HCT116 (cell line): Measurements from ENCODE around the gene KIF25. TPM values are rescaled to one million over a fixed set of nuclear protein-coding genes. Genes with fewer than 3 reads are reported as not detected.

Experiments
- ATAC-seq: fragments of 200-7000 bp; cut with Tn5 transposase; 2 replicates; pipeline ENCODE4 v1.9.1; 2020; ENCODE audit warnings: mild to moderate bottlenecking, moderate library complexity
- BruUV-seq: library from RNA; stranded (reverse); fragments of 400-500 nt; replicated peaks from 2 replicates; lab custom pipeline; 2021; lab: Mats Ljungman, UMichigan
- CTCF ChIA-PET: fragments of 300-600 bp; sonication (Branson Sonifier 250); formaldehyde crosslinking; loops from one replicate; lab custom pipeline; 2021; ENCODE audit warnings: antibody characterized with exemption; lab: Charles Lee
- POLR2A ChIA-PET: fragments of 300-600, 350-600 bp; sonication (Branson Sonifier 250); formaldehyde crosslinking; loops from one replicate; lab custom pipeline; 2021; ENCODE audit warnings: antibody characterized with exemption; lab: Charles Lee
- RAD21 ChIA-PET, 2 experiments: fragments of 300-600 bp; sonication (Branson Sonifier 250); formaldehyde crosslinking; loops; one replicate each; lab custom pipeline; 2023; ENCODE audit warnings: low total read pairs in 2 of 2; ENCODE audit not compliant: uncharacterized antibody in 2 of 2, unreplicated experiment in 2 of 2, low non-redundant PET in 1 of 2; lab: Charles Lee
- DNase-seq: peaks from one replicate; pipeline ENCODE4 v3.0.0-alpha.2; 2010; ENCODE audit warnings: low read depth, low spot score
- H2AFZ ChIP-seq: fragments of 200-600 bp; shearing (Covaris generic), sonication (generic); 2 replicates; pipeline ENCODE4 v1.6.1; 2017; ENCODE audit warnings: low read depth, mixed run types, mixed read lengths, antibody characterized with exemption, low read length; ENCODE audit not compliant: poor library complexity, severe bottlenecking
- H3K27ac ChIP-seq: 2 replicates; pipeline ENCODE4 v1.5.1; 2012; ENCODE audit warnings: low read depth, low read length
- H3K27me3 ChIP-seq: fragments of 200-600 bp; sonication (generic); 2 replicates; pipeline ENCODE4 v1.6.1; 2016; ENCODE audit warnings: mixed run types, low read length, mixed read lengths; ENCODE audit not compliant: insufficient read depth
- H3K36me3 ChIP-seq, 2 experiments: fragments of 200-500 bp in 1 of 2; fragments of 200-600 bp in 1 of 2; sonication (Bioruptor generic) in 1 of 2; sonication (generic) in 1 of 2; 2 replicates each; pipeline versions ENCODE4 v1.5.1 to v1.6.1; 2014 to 2016; ENCODE audit warnings: low read length in 2 of 2, inconsistent platforms in 1 of 2, mixed read lengths in 1 of 2, mixed run types in 1 of 2; ENCODE audit not compliant: insufficient read depth in 2 of 2, control insufficient read depth in 1 of 2
- H3K4me1 ChIP-seq, 2 experiments: fragments of 200-600 bp in 1 of 2; sonication (generic) in 1 of 2; 2 replicates each; pipeline versions ENCODE4 v1.5.1 to v1.6.1; 2012 to 2017; ENCODE audit warnings: low read length in 2 of 2, inconsistent platforms in 1 of 2, mild to moderate bottlenecking in 1 of 2, mixed read lengths in 1 of 2, mixed run types in 1 of 2, moderate library complexity in 1 of 2; ENCODE audit not compliant: insufficient read depth in 2 of 2, control insufficient read depth in 1 of 2
- H3K4me2 ChIP-seq: fragments of 200-600 bp; sonication (generic); 2 replicates; pipeline ENCODE4 v1.6.1; 2017; ENCODE audit warnings: mixed run types, low read length, mixed read lengths
- H3K4me3 ChIP-seq, 2 experiments: fragments of 200-600 bp in 1 of 2; sonication (generic) in 1 of 2; replicated peaks in 1 of 2; 2 replicates each; pipeline ENCODE4 v1.5.1; 2011 to 2016; ENCODE audit warnings: low read length in 2 of 2, control low read depth in 1 of 2, low read depth in 1 of 2, mild to moderate bottlenecking in 1 of 2, mixed read lengths in 1 of 2, mixed run types in 1 of 2
- H3K79me2 ChIP-seq: fragments of 200-600 bp; sonication (generic); 2 replicates; pipeline ENCODE4 v1.6.1; 2017; ENCODE audit warnings: mild to moderate bottlenecking, mixed run types, low read length, moderate library complexity, mixed read lengths; ENCODE audit not compliant: insufficient read depth
- H3K9ac ChIP-seq: fragments of 200-600 bp; sonication (generic); 2 replicates; pipeline ENCODE4 v1.6.1; 2016; ENCODE audit warnings: low read length, mixed read lengths
- H3K9me2 ChIP-seq: fragments of 200-600 bp; sonication (generic), shearing (Covaris generic); 2 replicates; pipeline ENCODE4 v1.6.1; 2017; ENCODE audit warnings: mixed run types, mild to moderate bottlenecking, moderate library complexity; ENCODE audit not compliant: insufficient read depth
- H3K9me3 ChIP-seq, 2 experiments: fragments of 200-500 bp in 1 of 2; fragments of 200-600 bp in 1 of 2; sonication (Bioruptor generic) in 1 of 2; sonication (generic) in 1 of 2; 2 replicates each; pipeline ENCODE4 v1.6.1; 2014 to 2017; ENCODE audit warnings: low read length in 2 of 2, mixed read lengths in 2 of 2, inconsistent platforms in 1 of 2, low read depth in 1 of 2, mild to moderate bottlenecking in 1 of 2, mixed run types in 1 of 2, moderate library complexity in 1 of 2; ENCODE audit not compliant: control insufficient read depth in 1 of 2, insufficient read depth in 1 of 2
- H4K20me1 ChIP-seq: fragments of 200-600 bp; sonication (generic), shearing (Covaris generic); 2 replicates; pipeline ENCODE4 v1.6.1; 2017; ENCODE audit warnings: mixed run types, mild to moderate bottlenecking, moderate library complexity; ENCODE audit not compliant: insufficient read depth
- CBX3 ChIP-seq: IDR thresholded peaks from 2 replicates; pipeline ENCODE4 v1.6.1; 2012; ENCODE audit warnings: low read depth
- CEBPB ChIP-seq: IDR thresholded peaks from 2 replicates; pipeline ENCODE4 v1.6.1; 2012; ENCODE audit warnings: low read depth
- EGR1 ChIP-seq: IDR thresholded peaks from 2 replicates; pipeline ENCODE4 v1.6.1; 2012; ENCODE audit warnings: low read depth
- ELF1 ChIP-seq: IDR thresholded peaks from 2 replicates; pipeline ENCODE4 v1.6.1; 2012; ENCODE audit warnings: low read depth, borderline replicate concordance
- EZH2 ChIP-seq: fragments of 200-600 bp; sonication (generic); IDR thresholded peaks from 2 replicates; pipeline ENCODE4 v1.6.1; 2017; ENCODE audit warnings: antibody characterized with exemption, mixed run types
- EZH2phosphoT487 ChIP-seq: fragments of 200-600 bp; IDR thresholded peaks from 2 replicates; pipeline ENCODE4 v1.6.1; 2018; ENCODE audit warnings: antibody characterized with exemption, borderline replicate concordance
- FOSL1 ChIP-seq: IDR thresholded peaks from 2 replicates; pipeline ENCODE4 v1.6.1; 2012; ENCODE audit warnings: low read depth
- MAX ChIP-seq: IDR thresholded peaks from 2 replicates; pipeline ENCODE4 v1.6.1; 2012
- POLR2AphosphoS5 ChIP-seq: IDR thresholded peaks from 2 replicates; pipeline ENCODE4 v1.6.1; 2011; ENCODE audit warnings: mild to moderate bottlenecking, low read depth, low read length, moderate library complexity
- RAD21 ChIP-seq: IDR thresholded peaks from 2 replicates; pipeline ENCODE4 v1.6.1; 2012; ENCODE audit warnings: low read depth, mild to moderate bottlenecking
- SIN3A ChIP-seq: IDR thresholded peaks from 2 replicates; pipeline ENCODE4 v1.6.1; 2012; ENCODE audit warnings: low read depth
- SP1 ChIP-seq: IDR thresholded peaks from 2 replicates; pipeline ENCODE4 v1.6.1; 2012; ENCODE audit warnings: low read depth
- SRF ChIP-seq: IDR thresholded peaks from 2 replicates; pipeline ENCODE4 v1.6.1; 2012; ENCODE audit warnings: low read depth
- YY1 ChIP-seq: IDR thresholded peaks from 2 replicates; pipeline ENCODE4 v1.6.1; 2011; ENCODE audit warnings: low read length, low read depth, moderate library complexity, mild to moderate bottlenecking; ENCODE audit not compliant: insufficient replicate concordance; ENCODE audit errors: extremely low read depth
- ZNF274 ChIP-seq: fragments of 200-500 bp; sonication (Bioruptor generic); IDR thresholded peaks from 2 replicates; pipeline ENCODE4 v1.6.1; 2014; ENCODE audit warnings: mild to moderate bottlenecking, low read depth, low read length, inconsistent platforms
- intact Hi-C: fragments of 100-400 bp; cut with micrococcal nuclease; formaldehyde crosslinking; loops from 2 replicates; pipeline ENCODE4 v1.10.0; 2022
- total RNA-seq: library from RNA; stranded (reverse); gene quantifications from one replicate; pipeline ENCODE4 v1.2.1, GENCODE V29; 2021; ENCODE audit not compliant: unreplicated experiment
- TF ChIP-seq, protein P1 (sequence below): IDR thresholded peaks from 2 replicates; pipeline ENCODE4 v1.6.1; 2011; ENCODE audit warnings: mild to moderate bottlenecking, low read length, moderate library complexity; ENCODE audit not compliant: insufficient replicate concordance; ENCODE audit errors: extremely low read depth
- TF ChIP-seq, protein P2 (sequence below): IDR thresholded peaks from 2 replicates; pipeline ENCODE4 v1.6.1; 2012

The KIF25 gene
- total RNA-seq, 1 experiment from 2014 or later: not detected

DNA sequence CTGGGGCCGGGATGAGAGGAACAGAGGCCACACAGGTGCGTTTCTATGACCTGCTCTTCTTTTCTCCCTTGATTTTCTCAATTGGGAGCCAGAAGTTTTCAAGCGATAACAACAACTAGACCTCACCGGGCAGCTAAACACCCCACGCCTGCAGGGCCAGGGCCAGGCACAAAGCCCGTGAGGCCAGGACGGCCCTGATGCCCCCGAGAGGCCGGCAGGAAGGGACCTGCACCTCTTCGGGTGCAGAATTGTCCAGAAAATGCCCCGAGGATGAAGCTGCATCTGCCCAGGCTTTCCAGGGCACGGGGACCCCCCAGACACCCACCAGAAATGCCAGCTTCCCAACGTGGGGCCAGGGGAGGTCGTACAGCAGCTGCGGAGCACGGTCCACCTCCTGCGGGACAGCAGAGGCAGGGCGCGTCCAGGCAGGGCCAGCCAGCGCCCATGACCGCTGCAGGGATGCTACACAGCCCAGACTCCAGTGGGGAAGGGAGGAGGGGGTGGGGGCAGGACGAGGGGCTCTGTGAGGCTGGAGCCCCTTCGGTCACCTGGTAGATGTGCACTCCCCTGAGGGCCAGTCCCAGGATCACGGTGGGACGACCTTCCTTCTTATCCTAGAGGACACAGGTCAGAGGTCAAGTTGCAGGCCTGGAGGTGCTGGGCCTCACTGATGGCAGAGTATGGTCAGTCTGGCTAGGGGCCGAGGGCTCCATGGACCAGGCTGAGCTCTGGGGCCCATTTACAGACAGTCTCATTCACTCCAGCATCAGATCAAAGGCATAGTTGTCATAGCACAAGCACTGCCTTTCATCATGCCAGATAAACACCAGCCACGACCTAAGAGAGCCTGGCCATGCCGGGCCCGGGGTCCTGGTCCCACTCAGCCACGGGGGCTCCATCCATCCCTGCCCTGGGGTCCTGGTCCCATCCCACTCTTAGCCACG lies 65.1 kb downstream of the KIF25 start:
- Histone ChIP-seq H3K4me1 (no peaks in the 10 kb centered on the region), H3K36me3 (no peaks in the 10 kb centered on the region), H3K4me2 (no peak overlapping the region), H3K9me3 (no peaks in the 10 kb centered on the region), H3K79me2 (no peaks in the 10 kb centered on the region), H3K9ac (no peak overlapping the region), H2AFZ (no peak overlapping the region), H3K4me3 (no peak overlapping the region), H4K20me1 (no peaks in the 10 kb centered on the region), H3K27me3 (no peaks in the 10 kb centered on the region), H3K27ac (no peak overlapping the region), H3K9me2 (no peaks in the 10 kb centered on the region)
- ChIA-PET RAD21 (no interaction called here), POLR2A (no interaction called here), CTCF (no interaction called here)
- no peak for ATAC-seq
- intact Hi-C loops: no loop called here
- no peak for TF ChIP-seq SIN3A
- no peak for TF ChIP-seq YY1
- no peak for TF ChIP-seq CBX3
- TF ChIP-seq EZH2: no peak
- TF ChIP-seq EZH2phosphoT487: no peak
- TF ChIP-seq SRF: no peak
- no peak for TF ChIP-seq EGR1
- TF ChIP-seq FOSL1: no peak
- TF ChIP-seq POLR2AphosphoS5: no peak
- no TSS peak for BruUV-seq
- no peak for DNase-seq

- Histone ChIP-seq H3K4me3 (no peak overlapping the region), H2AFZ (no peak overlapping the region), H3K79me2 (no peaks in the 10 kb centered on the region), H3K27ac (no peak overlapping the region), H3K27me3 (no peaks in the 10 kb centered on the region), H3K9me3 (no peaks in the 10 kb centered on the region), H3K9me2 (no peaks in the 10 kb centered on the region), H3K4me1 (no peaks in the 10 kb centered on the region), H3K4me2 (no peak overlapping the region), H4K20me1 (no peaks in the 10 kb centered on the region), H3K9ac (no peak overlapping the region), H3K36me3 (no peaks in the 10 kb centered on the region)
- CTCF ChIA-PET: no interaction called here
- ATAC-seq (no peak), DNase-seq (no peak)
- POLR2A ChIA-PET: no interaction called here
- intact Hi-C loops: no loop called here
- BruUV-seq: no TSS peak
- RAD21 ChIA-PET: no interaction called here
- no peak for TF ChIP-seq EZH2phosphoT487
- no peak for TF ChIP-seq ZNF274
- TF ChIP-seq, protein P1, sequence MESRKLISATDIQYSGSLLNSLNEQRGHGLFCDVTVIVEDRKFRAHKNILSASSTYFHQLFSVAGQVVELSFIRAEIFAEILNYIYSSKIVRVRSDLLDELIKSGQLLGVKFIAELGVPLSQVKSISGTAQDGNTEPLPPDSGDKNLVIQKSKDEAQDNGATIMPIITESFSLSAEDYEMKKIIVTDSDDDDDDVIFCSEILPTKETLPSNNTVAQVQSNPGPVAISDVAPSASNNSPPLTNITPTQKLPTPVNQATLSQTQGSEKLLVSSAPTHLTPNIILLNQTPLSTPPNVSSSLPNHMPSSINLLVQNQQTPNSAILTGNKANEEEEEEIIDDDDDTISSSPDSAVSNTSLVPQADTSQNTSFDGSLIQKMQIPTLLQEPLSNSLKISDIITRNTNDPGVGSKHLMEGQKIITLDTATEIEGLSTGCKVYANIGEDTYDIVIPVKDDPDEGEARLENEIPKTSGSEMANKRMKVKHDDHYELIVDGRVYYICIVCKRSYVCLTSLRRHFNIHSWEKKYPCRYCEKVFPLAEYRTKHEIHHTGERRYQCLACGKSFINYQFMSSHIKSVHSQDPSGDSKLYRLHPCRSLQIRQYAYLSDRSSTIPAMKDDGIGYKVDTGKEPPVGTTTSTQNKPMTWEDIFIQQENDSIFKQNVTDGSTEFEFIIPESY: no peak
- TF ChIP-seq CBX3: no peak
- TF ChIP-seq, protein P2, sequence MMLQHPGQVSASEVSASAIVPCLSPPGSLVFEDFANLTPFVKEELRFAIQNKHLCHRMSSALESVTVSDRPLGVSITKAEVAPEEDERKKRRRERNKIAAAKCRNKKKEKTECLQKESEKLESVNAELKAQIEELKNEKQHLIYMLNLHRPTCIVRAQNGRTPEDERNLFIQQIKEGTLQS: no peak
- no peak for TF ChIP-seq EZH2
- no peak for TF ChIP-seq YY1
- no peak for TF ChIP-seq SP1
- TF ChIP-seq MAX: no peak
- TF ChIP-seq RAD21: no peak
- TF ChIP-seq ELF1: no peak
- TF ChIP-seq CEBPB: no peak
These were observed 66.0 kb downstream of the KIF25 start for GRCh38 chr6:168063431-168063830.
